Activated CD8-positive, alpha-beta memory T cell treated with anti-CD3 and anti-CD28 coated beads, Interleukin-2, amount 10 ng/mL, durations not matched to agents 7 days and 5 days (primary cell): ENCODE data around the gene LRP1B. TPM values are rescaled to one million over a fixed set of nuclear protein-coding genes. Genes with fewer than 3 reads are reported as not detected.

Experiments used
- ATAC-seq: fragments of 150-1000 bp; cut with Tn5 transposase; one replicate; pipeline ENCODE4 v1.10.0; 2021; ENCODE audit warnings: moderate library complexity
- CTCF ChIA-PET: fragments of 350-600 bp; sonication (Branson Sonifier 250); formaldehyde crosslinking; loops from one replicate; lab custom pipeline; 2021; ENCODE audit warnings: antibody characterized with exemption; lab: Charles Lee
- DNase-seq: peaks from one replicate; pipeline ENCODE4 v3.0.0-alpha.2; 2020
- H3K27ac Mint-ChIP-seq: one replicate; pipeline ENCODE4 v1.8.0; 2021; ENCODE audit warnings: mild to moderate bottlenecking, mixed read lengths
- H3K27me3 Mint-ChIP-seq: one replicate; pipeline ENCODE4 v1.8.0; 2021; ENCODE audit warnings: mixed read lengths
- H3K36me3 Mint-ChIP-seq: one replicate; pipeline ENCODE4 v1.8.0; 2021; ENCODE audit warnings: mild to moderate bottlenecking, mixed read lengths
- H3K4me1 Mint-ChIP-seq: one replicate; pipeline ENCODE4 v1.8.0; 2021; ENCODE audit warnings: mixed read lengths
- H3K4me3 Mint-ChIP-seq: one replicate; pipeline ENCODE4 v1.8.0; 2021; ENCODE audit warnings: mild to moderate bottlenecking, moderate library complexity, mixed read lengths
- H3K9me3 Mint-ChIP-seq: one replicate; pipeline ENCODE4 v1.8.0; 2022; ENCODE audit warnings: low read depth, mixed read lengths
- total RNA-seq, 2 experiments: library from RNA; stranded (reverse); gene quantifications; one replicate each; pipeline ENCODE4 v1.2.3, GENCODE V29; 2021

LRP1B gene
- total RNA-seq, 2 experiments from 2014 or later = not detected

GRCh38 chr2:142014536-142014935, 116.3 kb downstream of the LRP1B start:
- Mint-ChIP-seq H3K27ac (no peak overlapping the region), H3K36me3 (no peaks in the 10 kb centered on the region), H3K4me1 (no peaks in the 10 kb centered on the region), H3K4me3 (no peak overlapping the region), H3K27me3 (no peaks in the 10 kb centered on the region), H3K9me3 (peaks cover 6% of the 10 kb centered on the region)
- no peak for DNase-seq
- no peak for ATAC-seq
- CTCF ChIA-PET = no interaction called here

- H3K27ac Mint-ChIP-seq = no peak overlapping the region
- ATAC-seq (no peak), DNase-seq (no peak)
- H3K9me3 Mint-ChIP-seq = peaks cover 4% of the 10 kb centered on the region
- H3K27me3 Mint-ChIP-seq = no peaks in the 10 kb centered on the region
- no peaks in the 10 kb centered on the region for H3K36me3 Mint-ChIP-seq
- H3K4me3 Mint-ChIP-seq = no peak overlapping the region
- H3K4me1 Mint-ChIP-seq = no peaks in the 10 kb centered on the region
- CTCF ChIA-PET = no interaction called here
Measured at GRCh38 chr2:142012797-142013196, 118.0 kb downstream of the LRP1B start.

GRCh38 chr2:142010477-142011270, 120.1 kb downstream of the LRP1B start:
- H3K27ac Mint-ChIP-seq = no peak overlapping the region
- H3K4me3 Mint-ChIP-seq = no peak overlapping the region
- DNase-seq = no peak
- ATAC-seq = no peak
- no peaks in the 10 kb centered on the region for H3K4me1 Mint-ChIP-seq
- no peaks in the 10 kb centered on the region for H3K27me3 Mint-ChIP-seq
- no peaks in the 10 kb centered on the region for H3K9me3 Mint-ChIP-seq
- CTCF ChIA-PET = no interaction called here
- no peaks in the 10 kb centered on the region for H3K36me3 Mint-ChIP-seq

DNA sequence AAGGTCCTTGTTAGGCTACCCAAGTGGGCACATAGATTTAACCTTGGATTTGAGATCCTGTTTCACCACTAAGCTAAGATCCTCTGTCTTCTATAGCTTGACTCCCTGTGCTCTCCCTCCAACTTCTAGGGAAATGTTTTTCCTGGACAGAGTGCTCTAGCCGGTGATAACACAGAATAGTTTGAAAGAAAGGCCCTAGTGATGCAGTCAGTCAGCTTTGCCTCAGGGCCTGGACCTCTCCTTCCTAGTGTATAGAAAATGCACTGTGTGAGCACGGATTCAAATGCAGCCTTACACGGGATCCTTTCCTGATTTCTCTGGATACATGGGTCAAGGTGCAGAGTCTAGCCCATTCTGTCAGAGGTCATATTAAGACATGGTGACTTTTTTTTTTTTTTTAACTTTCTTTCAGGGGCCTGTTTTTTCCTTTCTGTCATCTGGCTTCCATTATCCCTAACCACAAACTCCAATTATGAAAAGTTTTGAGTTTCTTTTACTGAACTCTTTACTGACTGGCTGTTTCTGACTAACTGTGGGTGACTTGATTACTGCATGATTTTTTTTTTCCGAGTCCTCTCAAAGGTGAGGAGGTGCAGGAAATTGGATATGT, 122.6 kb downstream of the LRP1B start:
- no peaks in the 10 kb centered on the region for H3K9me3 Mint-ChIP-seq
- H3K4me3 Mint-ChIP-seq = no peak overlapping the region
- H3K36me3 Mint-ChIP-seq = no peaks in the 10 kb centered on the region
- H3K27ac Mint-ChIP-seq = no peak overlapping the region
- H3K4me1 Mint-ChIP-seq = no peaks in the 10 kb centered on the region
- ATAC-seq (no peak), DNase-seq (no peak)
- CTCF ChIA-PET = no interaction called here
- no peaks in the 10 kb centered on the region for H3K27me3 Mint-ChIP-seq

DNA sequence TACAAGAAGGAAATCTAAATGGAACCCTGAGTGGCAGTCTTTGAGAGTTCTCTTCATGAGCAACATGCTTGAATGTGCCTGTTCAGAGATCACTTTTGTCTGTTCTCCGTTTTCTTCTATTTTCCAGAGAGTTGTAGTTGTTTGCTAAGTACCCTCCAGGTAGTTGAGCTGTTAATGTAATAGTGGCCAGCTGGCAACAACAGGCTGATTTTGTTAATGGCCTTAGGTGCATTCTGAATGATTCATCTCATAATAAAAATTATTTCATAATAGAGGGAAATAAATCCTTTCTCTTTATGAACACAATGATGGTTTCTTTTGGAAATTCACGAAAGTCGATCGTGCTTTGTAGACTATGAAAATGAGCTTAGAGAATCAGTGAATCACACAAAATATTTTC, 136.8 kb downstream of the LRP1B start:
- CTCF ChIA-PET = no interaction called here
- Mint-ChIP-seq H3K9me3 (no peaks in the 10 kb centered on the region), H3K4me1 (no peaks in the 10 kb centered on the region), H3K27me3 (no peaks in the 10 kb centered on the region), H3K27ac (no peak overlapping the region), H3K36me3 (no peaks in the 10 kb centered on the region), H3K4me3 (no peak overlapping the region)
- no peak for DNase-seq
- ATAC-seq = no peak

DNA sequence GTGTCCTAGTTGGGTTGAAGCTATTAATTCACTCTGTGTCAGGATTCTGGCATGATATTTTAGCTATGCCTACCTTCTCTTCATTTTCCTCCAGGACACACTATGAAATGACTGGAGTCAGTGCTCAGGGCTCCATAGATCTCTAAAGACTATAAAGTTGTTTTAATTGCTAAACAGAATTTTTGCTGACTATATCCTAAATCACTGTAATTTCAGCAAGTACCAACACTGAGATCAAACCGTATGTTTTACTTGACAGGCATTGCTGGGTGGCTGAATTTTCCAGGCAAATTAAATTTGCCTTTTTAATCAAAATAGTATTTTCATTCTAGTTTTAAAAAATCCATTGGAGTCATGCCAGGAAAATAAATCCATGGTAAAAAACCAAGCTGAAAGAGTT, 138.1 kb downstream of the LRP1B start:
- no peaks in the 10 kb centered on the region for H3K36me3 Mint-ChIP-seq
- no peak overlapping the region for H3K4me3 Mint-ChIP-seq
- CTCF ChIA-PET = no interaction called here
- H3K9me3 Mint-ChIP-seq = no peaks in the 10 kb centered on the region
- H3K27ac Mint-ChIP-seq = no peak overlapping the region
- DNase-seq (no peak), ATAC-seq (no peak)
- no peaks in the 10 kb centered on the region for H3K27me3 Mint-ChIP-seq
- H3K4me1 Mint-ChIP-seq = no peaks in the 10 kb centered on the region

GRCh38 chr2:141968433-141968832, 162.4 kb downstream of the LRP1B start:
- Mint-ChIP-seq H3K36me3 (no peaks in the 10 kb centered on the region), H3K4me1 (no peaks in the 10 kb centered on the region), H3K27ac (no peak overlapping the region), H3K27me3 (no peaks in the 10 kb centered on the region), H3K4me3 (no peak overlapping the region), H3K9me3 (peaks cover 8% of the 10 kb centered on the region)
- no peak for DNase-seq
- CTCF ChIA-PET = no interaction called here
- ATAC-seq = no peak

DNA sequence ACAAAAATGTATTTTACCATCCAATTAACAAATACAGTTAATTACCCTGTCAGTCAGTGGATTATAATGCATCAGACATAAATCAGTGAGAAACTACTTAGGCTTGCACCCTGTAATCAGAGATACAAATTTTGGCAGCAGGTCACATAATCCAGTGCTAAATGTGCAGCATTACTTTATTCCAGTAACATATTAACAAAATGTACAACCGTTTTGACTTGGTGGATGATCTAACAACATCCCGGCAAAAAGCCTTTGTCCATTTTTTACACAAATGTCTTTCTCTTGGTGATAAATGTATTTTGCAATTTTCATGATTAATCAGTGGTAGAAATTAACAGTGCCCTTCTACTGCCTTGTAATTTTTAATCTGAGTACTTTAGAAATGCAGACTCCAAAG, 162.8 kb downstream of the LRP1B start:
- Mint-ChIP-seq H3K27me3 (no peaks in the 10 kb centered on the region), H3K4me3 (no peak overlapping the region), H3K36me3 (no peaks in the 10 kb centered on the region), H3K4me1 (no peaks in the 10 kb centered on the region), H3K9me3 (peaks cover 8% of the 10 kb centered on the region), H3K27ac (no peak overlapping the region)
- DNase-seq = no peak
- no peak for ATAC-seq
- CTCF ChIA-PET = no interaction called here

DNA sequence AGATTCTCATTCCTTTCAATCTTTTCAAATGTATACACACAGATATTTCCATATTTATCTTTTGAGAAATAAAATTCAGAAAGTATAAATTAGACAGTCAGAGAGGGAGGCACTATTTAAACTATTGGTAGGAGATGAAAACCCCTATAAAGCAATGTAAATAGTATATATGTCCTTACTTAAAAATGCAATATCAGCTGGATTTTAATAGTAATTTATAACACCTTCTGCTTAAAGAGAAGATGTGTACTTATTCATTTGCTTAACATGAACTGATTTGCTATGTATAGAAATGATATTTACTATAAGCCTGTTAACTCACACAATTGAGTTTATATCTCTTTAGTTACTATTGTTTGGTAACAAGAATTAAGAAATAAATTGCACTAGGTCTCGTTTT, 163.3 kb downstream of the LRP1B start:
- ATAC-seq = no peak
- Mint-ChIP-seq H3K4me1 (no peaks in the 10 kb centered on the region), H3K9me3 (peaks cover 8% of the 10 kb centered on the region), H3K27me3 (no peaks in the 10 kb centered on the region), H3K4me3 (no peak overlapping the region), H3K27ac (no peak overlapping the region), H3K36me3 (no peaks in the 10 kb centered on the region)
- CTCF ChIA-PET = no interaction called here
- no peak for DNase-seq

DNA sequence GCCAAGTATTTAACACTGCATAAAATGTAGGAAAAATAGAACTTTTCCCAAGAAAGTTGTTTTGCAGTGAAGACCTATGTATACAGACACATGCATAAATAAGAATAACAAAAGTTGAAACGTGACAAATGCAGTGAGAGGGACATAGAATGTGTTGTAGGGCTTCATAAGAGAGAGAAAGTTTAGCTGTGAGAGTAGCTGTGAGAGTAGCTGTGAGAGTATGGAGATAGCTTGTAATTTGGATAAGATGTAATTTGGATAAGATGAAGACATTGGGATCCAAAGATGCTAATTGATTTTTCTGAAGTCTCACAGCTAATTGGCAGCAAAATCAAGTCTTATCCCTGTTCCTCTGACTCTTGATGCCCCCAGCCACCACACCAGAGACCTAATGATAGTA, 170.9 kb downstream of the LRP1B start:
- DNase-seq (no peak), ATAC-seq (no peak)
- no peaks in the 10 kb centered on the region for H3K4me1 Mint-ChIP-seq
- H3K36me3 Mint-ChIP-seq = no peaks in the 10 kb centered on the region
- peaks cover 3% of the 10 kb centered on the region for H3K9me3 Mint-ChIP-seq
- no peaks in the 10 kb centered on the region for H3K27me3 Mint-ChIP-seq
- H3K4me3 Mint-ChIP-seq = no peak overlapping the region
- no peak overlapping the region for H3K27ac Mint-ChIP-seq
- CTCF ChIA-PET = no interaction called here

DNA sequence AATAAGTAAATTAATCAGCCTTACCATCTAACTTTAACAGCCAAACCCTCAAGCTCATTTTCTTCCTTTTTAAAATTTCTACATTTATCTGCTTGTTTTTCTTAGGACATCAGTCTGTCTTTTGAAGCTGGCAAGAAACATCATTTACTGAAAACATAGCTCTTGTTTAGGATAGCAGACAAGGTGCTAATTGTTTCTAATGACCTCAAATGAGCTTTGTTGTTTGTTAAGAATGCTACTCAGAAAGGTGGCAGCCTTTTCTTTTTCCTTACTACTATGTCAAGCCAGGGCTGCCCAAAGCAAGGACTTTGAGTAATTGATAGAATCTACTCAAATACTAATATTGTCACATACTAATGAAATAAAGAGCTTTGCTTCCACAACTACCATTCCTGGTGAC, 171.8 kb downstream of the LRP1B start:
- no peaks in the 10 kb centered on the region for H3K4me1 Mint-ChIP-seq
- H3K27ac Mint-ChIP-seq = no peak overlapping the region
- DNase-seq (no peak), ATAC-seq (no peak)
- H3K4me3 Mint-ChIP-seq = no peak overlapping the region
- CTCF ChIA-PET = no interaction called here
- no peaks in the 10 kb centered on the region for H3K27me3 Mint-ChIP-seq
- H3K36me3 Mint-ChIP-seq = no peaks in the 10 kb centered on the region
- H3K9me3 Mint-ChIP-seq = peaks cover 3% of the 10 kb centered on the region

DNA sequence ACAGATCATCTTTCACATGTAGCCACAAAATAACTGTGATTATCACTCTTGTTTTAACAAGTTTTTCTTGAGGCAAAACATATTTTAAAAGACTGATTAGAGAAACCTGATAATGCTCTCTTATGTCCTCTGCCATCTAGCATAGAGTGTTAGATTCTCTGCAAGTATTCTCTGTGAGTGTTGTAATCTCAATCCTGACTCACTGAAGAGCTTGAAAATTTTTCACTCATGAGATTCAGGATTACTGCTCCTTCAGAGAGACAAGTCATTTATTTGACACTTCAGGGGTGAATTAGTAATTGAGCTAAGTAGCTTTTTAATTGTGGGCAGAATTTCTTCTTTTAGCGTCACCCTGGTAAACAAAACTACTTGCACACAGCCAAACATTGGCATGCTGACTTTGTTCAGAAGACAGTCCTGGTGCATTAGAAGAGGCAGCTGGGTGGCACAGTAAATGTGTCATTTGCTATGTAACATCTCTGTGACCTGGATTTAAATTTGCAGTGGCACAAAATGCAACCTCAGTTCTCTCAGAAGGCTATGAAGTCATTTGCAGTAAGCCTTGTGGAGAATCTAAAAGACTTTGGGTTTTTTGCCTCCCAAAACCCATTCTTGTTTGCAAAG, 172.9 kb downstream of the LRP1B start:
- CTCF ChIA-PET = no interaction called here
- no peaks in the 10 kb centered on the region for H3K27me3 Mint-ChIP-seq
- no peaks in the 10 kb centered on the region for H3K36me3 Mint-ChIP-seq
- H3K4me1 Mint-ChIP-seq = no peaks in the 10 kb centered on the region
- DNase-seq (no peak), ATAC-seq (no peak)
- H3K9me3 Mint-ChIP-seq = peaks cover 3% of the 10 kb centered on the region
- no peak overlapping the region for H3K27ac Mint-ChIP-seq
- H3K4me3 Mint-ChIP-seq = no peak overlapping the region

GRCh38 chr2:141957321-141957720, 173.5 kb downstream of the LRP1B start:
- H3K4me3 Mint-ChIP-seq = no peak overlapping the region
- CTCF ChIA-PET = no interaction called here
- no peak overlapping the region for H3K27ac Mint-ChIP-seq
- no peaks in the 10 kb centered on the region for H3K4me1 Mint-ChIP-seq
- H3K36me3 Mint-ChIP-seq = no peaks in the 10 kb centered on the region
- no peaks in the 10 kb centered on the region for H3K27me3 Mint-ChIP-seq
- H3K9me3 Mint-ChIP-seq = peaks cover 3% of the 10 kb centered on the region
- ATAC-seq (no peak), DNase-seq (no peak)
